Smooth muscle cell (in vitro differentiated cells): Measurements from ENCODE around the gene STK40. TPM values are rescaled to one million over a fixed set of nuclear protein-coding genes. Genes with fewer than 3 reads are reported as not detected.

ENCODE experiments used
- DNase-seq: peaks from one replicate; lab custom pipeline; 2025; ENCODE audit not compliant: unreplicated experiment; lab: John Stamatoyannopoulos, UW
- H2AFZ ChIP-seq: fragments of 200-600 bp; sonication (generic); 2 replicates; pipeline ENCODE4 v1.6.0; 2016; ENCODE audit warnings: antibody characterized with exemption, low read depth, mild to moderate bottlenecking
- H3F3A ChIP-seq: fragments of 200-600 bp; sonication (generic); 2 replicates; pipeline ENCODE4 v1.6.0; 2017; ENCODE audit warnings: antibody characterized with exemption, low read depth
- H3K27ac ChIP-seq: fragments of 200-600 bp; sonication (generic); 2 replicates; pipeline ENCODE4 v1.5.1; 2016; ENCODE audit warnings: low read depth, mild to moderate bottlenecking
- H3K27me3 ChIP-seq: fragments of 200-600 bp; sonication (generic); 2 replicates; pipeline ENCODE4 v1.6.1; 2016; ENCODE audit warnings: low read depth, mild to moderate bottlenecking
- H3K36me3 ChIP-seq: fragments of 200-600 bp; sonication (generic); 2 replicates; pipeline ENCODE4 v1.5.1; 2016; ENCODE audit warnings: low read depth
- H3K4me1 ChIP-seq: fragments of 200-600 bp; sonication (generic); 2 replicates; pipeline ENCODE4 v1.5.1; 2016; ENCODE audit warnings: low read depth
- H3K4me2 ChIP-seq: fragments of 200-600 bp; sonication (generic); 2 replicates; pipeline ENCODE4 v1.6.0; 2016; ENCODE audit warnings: mild to moderate bottlenecking
- H3K4me3 ChIP-seq: fragments of 200-600 bp; sonication (generic); 2 replicates; pipeline ENCODE4 v1.5.1; 2016; ENCODE audit warnings: mild to moderate bottlenecking
- H3K79me2 ChIP-seq: fragments of 200-600 bp; sonication (generic); 2 replicates; pipeline ENCODE4 v1.6.0; 2016; ENCODE audit warnings: low read depth, mild to moderate bottlenecking
- H3K9ac ChIP-seq: fragments of 200-600 bp; sonication (generic); 2 replicates; pipeline ENCODE4 v1.6.0; 2016; ENCODE audit warnings: low read depth
- H3K9me3 ChIP-seq: fragments of 200-600 bp; sonication (generic); replicated peaks from 2 replicates; pipeline ENCODE4 v1.5.1; 2016; ENCODE audit warnings: low read depth
- H4K20me1 ChIP-seq: fragments of 200-600 bp; sonication (generic); 2 replicates; pipeline ENCODE4 v1.6.0; 2016; ENCODE audit warnings: low read depth
- CTCF ChIP-seq: fragments of 200-600 bp; sonication (generic); IDR thresholded peaks from 2 replicates; pipeline ENCODE4 v1.5.1; 2017; ENCODE audit warnings: borderline replicate concordance, mild to moderate bottlenecking, antibody characterized with exemption; ENCODE audit not compliant: insufficient read depth, poor library complexity, severe bottlenecking
- WGBS: methylation state at CpG from one replicate; pipeline ENCODE4 v1.1.7; 2016; ENCODE audit warnings: low lambda C conversion rate; 5-methylcytosine and 5-hydroxymethylcytosine counted together
- polyA plus RNA-seq: library from polyadenylated mRNA; unstranded; fragments of >200 nt; fragmentation: Nextera tagmentation; extraction: Ambion mirVana; gene quantifications from 2 replicates; pipeline ENCODE4 v1.2.1, GENCODE V29; 2016
- total RNA-seq: library from RNA; depleted of rRNA; stranded (reverse); fragments of >200 nt; gene quantifications from 2 replicates; pipeline ENCODE4 v1.2.3, GENCODE V29; 2014

Gene STK40
- total and polyA plus RNA-seq, 2 experiments from 2014 or later, result 8.4 to 18.8 TPM

GRCh38 chr1:36367798-36368197, 17.9 kb downstream of the STK40 start:
- peak overlapping the region; percentile 43 for H3K4me2 ChIP-seq
- H3K4me1 ChIP-seq, result peaks cover 19% of the 10 kb centered on the region
- H3K9ac ChIP-seq, result no peak overlapping the region
- no peak for TF ChIP-seq CTCF
- peaks cover 58% of the 10 kb centered on the region for H3K79me2 ChIP-seq
- H3K27me3 ChIP-seq, result no peaks in the 10 kb centered on the region
- H3K4me3 ChIP-seq, result no peak overlapping the region
- 41% methylated on average over 4 of the region's 4 CpGs for WGBS
- H3K36me3 ChIP-seq, result no peaks in the 10 kb centered on the region
- no peaks in the 10 kb centered on the region for H3K9me3 ChIP-seq
- H3K27ac ChIP-seq, result peak overlapping the region; percentile 96
- peaks cover 16% of the 10 kb centered on the region for H4K20me1 ChIP-seq
- no peak overlapping the region for H2AFZ ChIP-seq
- DNase-seq, result no peak
- H3F3A ChIP-seq, result peaks cover 28% of the 10 kb centered on the region

GRCh38 chr1:36367066-36367465, 18.7 kb downstream of the STK40 start:
- no peak overlapping the region for H3K9ac ChIP-seq
- H4K20me1 ChIP-seq, result peaks cover 16% of the 10 kb centered on the region
- no peak for DNase-seq

GRCh38 chr1:36366091-36366661, 19.5 kb downstream of the STK40 start:
- TF ChIP-seq CTCF, result no peak
- Histone ChIP-seq H3K4me1 (peaks cover 14% of the 10 kb centered on the region), H3K79me2 (peaks cover 63% of the 10 kb centered on the region), H4K20me1 (peaks cover 18% of the 10 kb centered on the region), H3K9me3 (no peaks in the 10 kb centered on the region), H3K4me3 (no peak overlapping the region), H3K4me2 (peak overlapping the region; percentile 73), H3K9ac (peak overlapping the region; percentile 74), H2AFZ (no peak overlapping the region), H3F3A (peaks cover 18% of the 10 kb centered on the region), H3K36me3 (no peaks in the 10 kb centered on the region), H3K27ac (peak overlapping the region; percentile 96), H3K27me3 (no peaks in the 10 kb centered on the region)
- DNase-seq, result peak; percentile 58
- 33% methylated on average over 18 of the region's 18 CpGs for WGBS

More at GRCh38 chr1:36367066-36367465, 18.7 kb downstream of the STK40 start:
- peaks cover 64% of the 10 kb centered on the region for H3K79me2 ChIP-seq
- no peaks in the 10 kb centered on the region for H3K9me3 ChIP-seq
- H2AFZ ChIP-seq, result no peak overlapping the region
- H3K4me1 ChIP-seq, result peaks cover 14% of the 10 kb centered on the region
- over 99% methylated on average over 5 of the region's 5 CpGs for WGBS
- peak overlapping the region; percentile 96 for H3K27ac ChIP-seq
- H3K27me3 ChIP-seq, result no peaks in the 10 kb centered on the region
- H3K4me3 ChIP-seq, result no peak overlapping the region
- TF ChIP-seq CTCF, result no peak
- no peaks in the 10 kb centered on the region for H3K36me3 ChIP-seq
- H3F3A ChIP-seq, result peaks cover 23% of the 10 kb centered on the region
- no peak overlapping the region for H3K4me2 ChIP-seq

GRCh38 chr1:36365381-36365780, 20.3 kb downstream of the STK40 start:
- Histone ChIP-seq H3K36me3 (no peaks in the 10 kb centered on the region), H3K27ac (peak overlapping the region; percentile 96), H3K4me1 (peaks cover 14% of the 10 kb centered on the region), H3K79me2 (peaks cover 62% of the 10 kb centered on the region), H3F3A (peaks cover 18% of the 10 kb centered on the region), H4K20me1 (peaks cover 25% of the 10 kb centered on the region), H3K4me3 (no peak overlapping the region), H3K9me3 (no peaks in the 10 kb centered on the region), H3K4me2 (peak overlapping the region; percentile 73), H2AFZ (no peak overlapping the region), H3K27me3 (no peaks in the 10 kb centered on the region), H3K9ac (peak overlapping the region; percentile 74)
- WGBS, result 42% methylated on average over 1 of the region's 1 CpG
- no peak for DNase-seq
- TF ChIP-seq CTCF, result no peak
